Stimulated activated CD4-positive, alpha-beta T cell treated with anti-CD3 and anti-CD28 coated beads, Interleukin-2, amount 100 ng/mL, for 48 hours (primary cell): ENCODE results near the gene G6PD.
"Not testable (repeated sequence)": the region's sequence is repeated elsewhere in the genome, so short reads cannot be mapped to it uniquely, and the experiment has no call there.

ENCODE experiments used
- DNase-seq, 2 donors: peaks; one replicate each; pipeline ENCODE4 v3.0.0-alpha.2; 2020

The G6PD gene

GRCh38 chrX:154542723-154543424 is 3.8 kb downstream of the G6PD start:
- no peak for DNase-seq

GRCh38 chrX:154541896-154542722 is 4.5 kb downstream of the G6PD start:
- no peak for DNase-seq

- DNase-seq: no peak
Measured at GRCh38 chrX:154541589-154541895, 5.1 kb downstream of the G6PD start.

GRCh38 chrX:154540897-154541535 is 5.6 kb downstream of the G6PD start:
- no peak for DNase-seq

GRCh38 chrX:154540365-154540764 is 6.3 kb downstream of the G6PD start:
- DNase-seq: not testable (repeated sequence)

- DNase-seq: no peak
Measured at GRCh38 chrX:154539077-154539476, 7.6 kb downstream of the G6PD start.

- no peak for DNase-seq
Measured at GRCh38 chrX:154535892-154536291, 10.8 kb downstream of the G6PD start.

GRCh38 chrX:154534526-154535322 is 11.9 kb downstream of the G6PD start:
- peak; percentile 79 to 96 for DNase-seq

GRCh38 chrX:154532690-154533089 is 14.0 kb downstream of the G6PD start:
- no peak for DNase-seq

- no peak for DNase-seq
Measured at GRCh38 chrX:154531626-154532025, 15.0 kb downstream of the G6PD start.

- no peak for DNase-seq
Measured at GRCh38 chrX:154530286-154530685, 16.4 kb downstream of the G6PD start.

- DNase-seq: no peak
Measured at GRCh38 chrX:154529206-154529612, 17.4 kb downstream of the G6PD start.

- DNase-seq: peak in 1 of 2 donors; percentile 42
Measured at GRCh38 chrX:154526901-154527675, 19.6 kb downstream of the G6PD start.

- no peak for DNase-seq
Measured at GRCh38 chrX:154525606-154526490, 20.8 kb downstream of the G6PD start.

GRCh38 chrX:154519389-154519788 is 27.3 kb downstream of the G6PD start:
- no peak for DNase-seq

- no peak for DNase-seq
Measured at GRCh38 chrX:154517101-154517781, 29.4 kb downstream of the G6PD start.

GRCh38 chrX:154516656-154517100 is 30.0 kb downstream of the G6PD start:
- no peak for DNase-seq

GRCh38 chrX:154515966-154516655 is 30.5 kb downstream of the G6PD start, which contains the start of gene FAM3A:
Gene FAM3A (minus strand): TSS chrX:154516232. CDS start chrX:154515772, 460 bp downstream.
- peak; percentile 89 to 93 for DNase-seq

GRCh38 chrX:154515090-154515965 is 31.3 kb downstream of the G6PD start:
- DNase-seq: no peak
